ENCODE results near the gene NR2F2.

The NR2F2 gene

GRCh38 chr15:96355568-96356187, 25.2 kb downstream of the NR2F2 start:
- Mint-ChIP-seq H3K36me3 (ENCODE audit: low read depth) (peaks cover 3% of the 10 kb centered on the region), H3K4me3 (no peak overlapping the region), H3K27me3 (ENCODE audit: low read depth) (peaks cover 57% of the 10 kb centered on the region), H3K4me1 (ENCODE audit: low read depth) (peaks cover 20% of the 10 kb centered on the region), H3K9me3 (no peaks in the 10 kb centered on the region), H3K27ac (no peak overlapping the region)
- DNase-seq (ENCODE audit: low spot score), result no peak

GRCh38 chr15:96356494-96357455, 26.3 kb downstream of the NR2F2 start:
- peak overlapping the region; percentile 45 for H3K27ac Mint-ChIP-seq
- H3K36me3 Mint-ChIP-seq (ENCODE audit: low read depth), result peaks cover 3% of the 10 kb centered on the region
- H3K27me3 Mint-ChIP-seq (ENCODE audit: low read depth), result peaks cover 57% of the 10 kb centered on the region
- peak overlapping the region; percentile 87 for H3K4me3 Mint-ChIP-seq
- H3K4me1 Mint-ChIP-seq (ENCODE audit: low read depth), result peaks cover 21% of the 10 kb centered on the region
- no peaks in the 10 kb centered on the region for H3K9me3 Mint-ChIP-seq
- DNase-seq (ENCODE audit: low spot score), result peak; percentile 73

GRCh38 chr15:96358001-96358801, 27.7 kb downstream of the NR2F2 start:
- Mint-ChIP-seq H3K9me3 (no peaks in the 10 kb centered on the region), H3K36me3 (ENCODE audit: low read depth) (peaks cover 5% of the 10 kb centered on the region), H3K27ac (peak overlapping the region; percentile 31)

GRCh38 chr15:96358821-96359615, 28.5 kb downstream of the NR2F2 start:
- Mint-ChIP-seq H3K36me3 (ENCODE audit: low read depth) (peaks cover 5% of the 10 kb centered on the region), H3K27ac (no peak overlapping the region), H3K4me3 (no peak overlapping the region), H3K27me3 (ENCODE audit: low read depth) (peaks cover 59% of the 10 kb centered on the region), H3K4me1 (ENCODE audit: low read depth) (peaks cover 21% of the 10 kb centered on the region), H3K9me3 (no peaks in the 10 kb centered on the region)
- no peak for DNase-seq (ENCODE audit: low spot score)

More at GRCh38 chr15:96358001-96358801, 27.7 kb downstream of the NR2F2 start:
- H3K27me3 Mint-ChIP-seq (ENCODE audit: low read depth), result peaks cover 59% of the 10 kb centered on the region
- H3K4me1 Mint-ChIP-seq (ENCODE audit: low read depth), result peaks cover 21% of the 10 kb centered on the region
- H3K4me3 Mint-ChIP-seq, result peak overlapping the region; percentile 87
- no peak for DNase-seq (ENCODE audit: low spot score)

GRCh38 chr15:96359616-96360521, 29.4 kb downstream of the NR2F2 start:
- H3K27ac Mint-ChIP-seq, result no peak overlapping the region
- peaks cover 67% of the 10 kb centered on the region for H3K27me3 Mint-ChIP-seq (ENCODE audit: low read depth)
- no peak overlapping the region for H3K4me3 Mint-ChIP-seq
- peaks cover 21% of the 10 kb centered on the region for H3K4me1 Mint-ChIP-seq (ENCODE audit: low read depth)
- no peaks in the 10 kb centered on the region for H3K9me3 Mint-ChIP-seq
- no peak for DNase-seq (ENCODE audit: low spot score)
- H3K36me3 Mint-ChIP-seq (ENCODE audit: low read depth), result peaks cover 5% of the 10 kb centered on the region

GRCh38 chr15:96360581-96361308, 30.2 kb downstream of the NR2F2 start:
- no peak for DNase-seq (ENCODE audit: low spot score)
- Mint-ChIP-seq H3K36me3 (ENCODE audit: low read depth) (peaks cover 5% of the 10 kb centered on the region), H3K27me3 (ENCODE audit: low read depth) (peaks cover 74% of the 10 kb centered on the region), H3K4me1 (ENCODE audit: low read depth) (peaks cover 21% of the 10 kb centered on the region), H3K9me3 (no peaks in the 10 kb centered on the region), H3K27ac (no peak overlapping the region), H3K4me3 (no peak overlapping the region)

GRCh38 chr15:96361309-96362010, 31.0 kb downstream of the NR2F2 start:
- DNase-seq (ENCODE audit: low spot score), result no peak
- peaks cover 80% of the 10 kb centered on the region for H3K27me3 Mint-ChIP-seq (ENCODE audit: low read depth)
- no peak overlapping the region for H3K27ac Mint-ChIP-seq
- H3K36me3 Mint-ChIP-seq (ENCODE audit: low read depth), result peaks cover 5% of the 10 kb centered on the region
- peaks cover 20% of the 10 kb centered on the region for H3K4me1 Mint-ChIP-seq (ENCODE audit: low read depth)
- no peak overlapping the region for H3K4me3 Mint-ChIP-seq
- no peaks in the 10 kb centered on the region for H3K9me3 Mint-ChIP-seq

- no peak for DNase-seq (ENCODE audit: low spot score)
- peaks cover 5% of the 10 kb centered on the region for H3K36me3 Mint-ChIP-seq (ENCODE audit: low read depth)
- H3K27ac Mint-ChIP-seq, result peak overlapping the region; percentile 32
- H3K4me3 Mint-ChIP-seq, result no peak overlapping the region
- H3K9me3 Mint-ChIP-seq, result no peaks in the 10 kb centered on the region
- peaks cover 84% of the 10 kb centered on the region for H3K27me3 Mint-ChIP-seq (ENCODE audit: low read depth)
- H3K4me1 Mint-ChIP-seq (ENCODE audit: low read depth), result peaks cover 14% of the 10 kb centered on the region
Observed at GRCh38 chr15:96362011-96362754, 31.7 kb downstream of the NR2F2 start.

- DNase-seq (ENCODE audit: low spot score), result no peak
- H3K4me3 Mint-ChIP-seq, result no peak overlapping the region
- H3K4me1 Mint-ChIP-seq (ENCODE audit: low read depth), result peaks cover 7% of the 10 kb centered on the region
- peaks cover 86% of the 10 kb centered on the region for H3K27me3 Mint-ChIP-seq (ENCODE audit: low read depth)
- peaks cover 2% of the 10 kb centered on the region for H3K36me3 Mint-ChIP-seq (ENCODE audit: low read depth)
- H3K9me3 Mint-ChIP-seq, result no peaks in the 10 kb centered on the region
- peak overlapping the region; percentile 32 for H3K27ac Mint-ChIP-seq
Observed at GRCh38 chr15:96362755-96363651, 32.5 kb downstream of the NR2F2 start.

GRCh38 chr15:96363707-96364106, 33.2 kb downstream of the NR2F2 start:
- Mint-ChIP-seq H3K4me3 (no peak overlapping the region), H3K36me3 (ENCODE audit: low read depth) (peaks cover 2% of the 10 kb centered on the region), H3K27ac (no peak overlapping the region), H3K9me3 (no peaks in the 10 kb centered on the region), H3K27me3 (ENCODE audit: low read depth) (peaks cover 84% of the 10 kb centered on the region), H3K4me1 (ENCODE audit: low read depth) (peaks cover 1% of the 10 kb centered on the region)
- DNase-seq (ENCODE audit: low spot score), result no peak

Measured in T-helper 2 cell treated with Interferon-gamma antibody and Interleukin-4, amounts not matched to agents 5 μg/mL and 100 μg/mL, for 36 hours (primary cell).